Stimulated activated effector memory CD8-positive, alpha-beta T cell treated with anti-CD3 and anti-CD28 coated beads, Interleukin-12 subunit alpha, Interleukin-12 subunit beta, amount 100 ng/mL, for 72 hours (primary cell): ENCODE measurements around the gene ZNF613.
"Not testable (repeated sequence)": the region's sequence is repeated elsewhere in the genome, so short reads cannot be mapped to it uniquely, and the experiment has no call there.

Source experiments
- ATAC-seq: fragments of 150-1000 bp; cut with Tn5 transposase; 2 replicates; pipeline ENCODE4 v1.10.0; 2021
- DNase-seq, 2 donors: peaks; one replicate each; pipeline ENCODE4 v3.0.0; 2021 to 2022; ENCODE audit warnings: low spot score in 2 of 2
- H3K27ac Mint-ChIP-seq: one replicate; pipeline ENCODE4 v1.8.0; 2022; ENCODE audit warnings: mild to moderate bottlenecking, mixed read lengths
- H3K36me3 Mint-ChIP-seq: one replicate; pipeline ENCODE4 v1.8.0; 2022; ENCODE audit warnings: mild to moderate bottlenecking, mixed read lengths
- H3K4me1 Mint-ChIP-seq: one replicate; pipeline ENCODE4 v1.8.0; 2022; ENCODE audit warnings: mixed read lengths
- H3K4me3 Mint-ChIP-seq: one replicate; pipeline ENCODE4 v1.8.0; 2022; ENCODE audit warnings: mild to moderate bottlenecking, mixed read lengths
- H3K9me3 Mint-ChIP-seq: one replicate; pipeline ENCODE4 v1.8.0; 2022; ENCODE audit warnings: mixed read lengths

Gene ZNF613

GRCh38 chr19:51915324-51915867 is 11.9 kb upstream of the ZNF613 start:
- ATAC-seq (no peak), DNase-seq (no peak)
- Mint-ChIP-seq H3K9me3 (peaks cover 39% of the 10 kb centered on the region), H3K4me1 (no peaks in the 10 kb centered on the region), H3K36me3 (no peaks in the 10 kb centered on the region), H3K4me3 (no peak overlapping the region), H3K27ac (no peak overlapping the region)

GRCh38 chr19:51916167-51916566 is 11.1 kb upstream of the ZNF613 start:
- Mint-ChIP-seq H3K36me3 (no peaks in the 10 kb centered on the region), H3K4me1 (no peaks in the 10 kb centered on the region), H3K27ac (no peak overlapping the region), H3K4me3 (no peak overlapping the region), H3K9me3 (peaks cover 37% of the 10 kb centered on the region)
- DNase-seq (no peak), ATAC-seq (no peak)

GRCh38 chr19:51919606-51920005 is 7.7 kb upstream of the ZNF613 start:
- DNase-seq (no peak), ATAC-seq (no peak)
- H3K4me3 Mint-ChIP-seq: no peak overlapping the region
- peaks cover 34% of the 10 kb centered on the region for H3K9me3 Mint-ChIP-seq
- H3K4me1 Mint-ChIP-seq: no peaks in the 10 kb centered on the region
- no peaks in the 10 kb centered on the region for H3K36me3 Mint-ChIP-seq
- no peak overlapping the region for H3K27ac Mint-ChIP-seq

- ATAC-seq (no peak), DNase-seq (no peak)
- H3K27ac Mint-ChIP-seq: no peak overlapping the region
- H3K4me1 Mint-ChIP-seq: peaks cover 7% of the 10 kb centered on the region
- peaks cover 26% of the 10 kb centered on the region for H3K9me3 Mint-ChIP-seq
- H3K36me3 Mint-ChIP-seq: peaks cover under 1% of the 10 kb centered on the region
- H3K4me3 Mint-ChIP-seq: no peak overlapping the region
Measured at GRCh38 chr19:51921949-51922348, 5.3 kb upstream of the ZNF613 start.

GRCh38 chr19:51926426-51926783 is 867 bp upstream of the ZNF613 start:
- no peak for ATAC-seq

GRCh38 chr19:51927859-51928258 is 587 bp downstream of the ZNF613 start:
- H3K9me3 Mint-ChIP-seq: peaks cover 28% of the 10 kb centered on the region
- H3K4me3 Mint-ChIP-seq: peak overlapping the region; percentile 96
- ATAC-seq (no peak), DNase-seq (no peak)
- peaks cover 39% of the 10 kb centered on the region for H3K36me3 Mint-ChIP-seq
- peaks cover 24% of the 10 kb centered on the region for H3K4me1 Mint-ChIP-seq
- H3K27ac Mint-ChIP-seq: peak overlapping the region; percentile 96

More at GRCh38 chr19:51926426-51926783, 867 bp upstream of the ZNF613 start:
- Mint-ChIP-seq H3K27ac (peak overlapping the region; percentile 96), H3K9me3 (peaks cover 31% of the 10 kb centered on the region), H3K4me3 (peak overlapping the region; percentile 96), H3K36me3 (peaks cover 26% of the 10 kb centered on the region), H3K4me1 (peaks cover 24% of the 10 kb centered on the region)
- no peak for DNase-seq

- peaks cover 18% of the 10 kb centered on the region for H3K4me1 Mint-ChIP-seq
- DNase-seq: no peak
- H3K9me3 Mint-ChIP-seq: peaks cover 30% of the 10 kb centered on the region
- H3K4me3 Mint-ChIP-seq: no peak overlapping the region
- ATAC-seq: no peak
- H3K27ac Mint-ChIP-seq: no peak overlapping the region
- H3K36me3 Mint-ChIP-seq: peaks cover 73% of the 10 kb centered on the region
Measured at GRCh38 chr19:51931921-51932320, 4.6 kb downstream of the ZNF613 start.

- H3K4me1 Mint-ChIP-seq: no peaks in the 10 kb centered on the region
- peaks cover 43% of the 10 kb centered on the region for H3K9me3 Mint-ChIP-seq
- no peak for ATAC-seq
- no peak overlapping the region for H3K4me3 Mint-ChIP-seq
- no peak for DNase-seq
- H3K36me3 Mint-ChIP-seq: peaks cover 93% of the 10 kb centered on the region
- H3K27ac Mint-ChIP-seq: no peak overlapping the region
Measured at GRCh38 chr19:51938936-51939335, 11.7 kb downstream of the ZNF613 start.

GRCh38 chr19:51944798-51945552 is 17.7 kb downstream of the ZNF613 start:
- Mint-ChIP-seq H3K4me3 (no peak overlapping the region), H3K4me1 (no peaks in the 10 kb centered on the region), H3K36me3 (peaks cover 48% of the 10 kb centered on the region), H3K27ac (no peak overlapping the region), H3K9me3 (peaks cover 57% of the 10 kb centered on the region)
- ATAC-seq (no peak), DNase-seq (no peak)

- Mint-ChIP-seq H3K9me3 (peaks cover 54% of the 10 kb centered on the region), H3K36me3 (peaks cover 32% of the 10 kb centered on the region), H3K4me1 (no peaks in the 10 kb centered on the region), H3K4me3 (no peak overlapping the region), H3K27ac (no peak overlapping the region)
- ATAC-seq (no peak), DNase-seq (no peak)
Measured at GRCh38 chr19:51946602-51947001, 19.3 kb downstream of the ZNF613 start.

- no peaks in the 10 kb centered on the region for H3K4me1 Mint-ChIP-seq
- H3K4me3 Mint-ChIP-seq: no peak overlapping the region
- H3K27ac Mint-ChIP-seq: no peak overlapping the region
- DNase-seq: no peak
- no peak for ATAC-seq
- peaks cover 8% of the 10 kb centered on the region for H3K36me3 Mint-ChIP-seq
- H3K9me3 Mint-ChIP-seq: peaks cover 40% of the 10 kb centered on the region
Measured at GRCh38 chr19:51948975-51949374, 21.7 kb downstream of the ZNF613 start.

- not testable (repeated sequence) for H3K27ac Mint-ChIP-seq, H3K36me3 Mint-ChIP-seq, H3K4me3 Mint-ChIP-seq, H3K4me1 Mint-ChIP-seq, ATAC-seq, DNase-seq
- peaks cover 43% of the 10 kb centered on the region for H3K9me3 Mint-ChIP-seq
Measured at GRCh38 chr19:51957846-51958245, 30.6 kb downstream of the ZNF613 start.

- Mint-ChIP-seq H3K9me3 (peaks cover 49% of the 10 kb centered on the region), H3K27ac (no peak overlapping the region), H3K36me3 (peaks cover 5% of the 10 kb centered on the region), H3K4me3 (no peak overlapping the region), H3K4me1 (no peaks in the 10 kb centered on the region)
- no peak for DNase-seq
- no peak for ATAC-seq
Measured at GRCh38 chr19:51959791-51960190, 32.5 kb downstream of the ZNF613 start.

GRCh38 chr19:51960621-51961233 is 33.5 kb downstream of the ZNF613 start:
- H3K4me1 Mint-ChIP-seq, DNase-seq, H3K4me3 Mint-ChIP-seq, ATAC-seq, H3K27ac Mint-ChIP-seq: not testable (repeated sequence)
- H3K36me3 Mint-ChIP-seq: peaks cover 14% of the 10 kb centered on the region
- peaks cover 54% of the 10 kb centered on the region for H3K9me3 Mint-ChIP-seq

GRCh38 chr19:51965583-51965982 is 38.3 kb downstream of the ZNF613 start:
- no peak overlapping the region for H3K27ac Mint-ChIP-seq
- ATAC-seq (no peak), DNase-seq (no peak)
- peaks cover 35% of the 10 kb centered on the region for H3K9me3 Mint-ChIP-seq
- H3K4me1 Mint-ChIP-seq: no peaks in the 10 kb centered on the region
- H3K4me3 Mint-ChIP-seq: no peak overlapping the region
- peaks cover 61% of the 10 kb centered on the region for H3K36me3 Mint-ChIP-seq

GRCh38 chr19:51970718-51971117 is 43.4 kb downstream of the ZNF613 start:
- DNase-seq (no peak), ATAC-seq (no peak)
- Mint-ChIP-seq H3K36me3 (peaks cover 89% of the 10 kb centered on the region), H3K4me3 (no peak overlapping the region), H3K27ac (no peak overlapping the region), H3K9me3 (peaks cover 35% of the 10 kb centered on the region), H3K4me1 (no peaks in the 10 kb centered on the region)
